GM12864 (cell line): ENCODE measurements around the gene GRAMD1A.

Experiments used
- DNase-seq: peaks from one replicate; pipeline ENCODE4 v3.0.0-alpha.2; 2011; ENCODE audit warnings: low read depth
- H3K4me3 ChIP-seq: 2 replicates; pipeline ENCODE4 v1.5.1; 2011; ENCODE audit warnings: mild to moderate bottlenecking, low read depth, low read length, control low read depth
- TF ChIP-seq, protein P1 (sequence below): IDR thresholded peaks from 2 replicates; pipeline ENCODE4 v1.5.1; 2011; ENCODE audit warnings: low read depth, mild to moderate bottlenecking, moderate library complexity, low read length, control low read depth, inconsistent platforms; ENCODE audit errors: missing control alignments

Gene GRAMD1A

DNA sequence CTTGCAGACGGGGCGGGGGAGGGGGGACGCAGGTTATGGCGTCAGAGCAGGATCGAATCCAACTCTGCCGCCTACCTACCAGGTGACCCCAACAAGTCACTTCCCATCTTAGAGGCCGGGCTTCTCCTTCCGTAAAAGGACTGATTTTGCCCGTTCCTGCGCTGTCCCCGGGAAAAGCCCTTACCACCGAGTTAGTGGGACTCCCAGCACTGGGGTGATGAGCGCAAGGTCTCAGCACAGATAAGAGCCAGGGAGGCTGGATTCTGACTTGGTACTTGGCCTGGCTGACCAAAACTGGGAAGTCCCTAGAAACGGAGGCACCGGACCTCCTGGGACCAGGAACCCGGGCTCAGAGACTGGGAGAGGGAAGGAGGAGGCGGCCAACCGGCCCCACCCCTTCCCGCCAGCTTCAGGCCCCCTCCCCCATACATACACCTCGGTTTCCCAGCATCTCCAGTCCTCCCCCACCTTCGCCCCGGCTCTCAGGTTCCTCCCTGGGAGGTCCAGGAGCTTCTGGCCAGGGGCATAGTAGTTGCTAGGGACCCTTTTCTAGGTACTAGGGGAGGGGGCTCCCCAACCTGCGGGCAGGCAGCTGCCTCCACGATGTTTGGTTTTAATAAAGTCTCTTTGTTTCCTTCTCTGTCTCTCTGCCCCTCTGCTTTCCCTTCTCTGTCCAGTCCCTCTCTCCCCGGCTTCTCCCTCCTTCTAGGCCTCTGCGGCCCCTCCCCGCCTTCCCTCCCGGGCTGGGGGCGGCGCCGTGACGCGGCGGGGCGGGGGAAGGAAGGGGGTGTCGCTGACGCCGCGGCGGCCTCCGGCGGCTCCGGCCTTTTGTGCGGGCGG, at the start of gene GRAMD1A:
Gene GRAMD1A, plus strand, starts transcription at position 826 of the 840 bp plus-strand sequence. CDS start 156 bp downstream, outside the sequence.
- TF ChIP-seq, protein P1, sequence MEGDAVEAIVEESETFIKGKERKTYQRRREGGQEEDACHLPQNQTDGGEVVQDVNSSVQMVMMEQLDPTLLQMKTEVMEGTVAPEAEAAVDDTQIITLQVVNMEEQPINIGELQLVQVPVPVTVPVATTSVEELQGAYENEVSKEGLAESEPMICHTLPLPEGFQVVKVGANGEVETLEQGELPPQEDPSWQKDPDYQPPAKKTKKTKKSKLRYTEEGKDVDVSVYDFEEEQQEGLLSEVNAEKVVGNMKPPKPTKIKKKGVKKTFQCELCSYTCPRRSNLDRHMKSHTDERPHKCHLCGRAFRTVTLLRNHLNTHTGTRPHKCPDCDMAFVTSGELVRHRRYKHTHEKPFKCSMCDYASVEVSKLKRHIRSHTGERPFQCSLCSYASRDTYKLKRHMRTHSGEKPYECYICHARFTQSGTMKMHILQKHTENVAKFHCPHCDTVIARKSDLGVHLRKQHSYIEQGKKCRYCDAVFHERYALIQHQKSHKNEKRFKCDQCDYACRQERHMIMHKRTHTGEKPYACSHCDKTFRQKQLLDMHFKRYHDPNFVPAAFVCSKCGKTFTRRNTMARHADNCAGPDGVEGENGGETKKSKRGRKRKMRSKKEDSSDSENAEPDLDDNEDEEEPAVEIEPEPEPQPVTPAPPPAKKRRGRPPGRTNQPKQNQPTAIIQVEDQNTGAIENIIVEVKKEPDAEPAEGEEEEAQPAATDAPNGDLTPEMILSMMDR: no peak
- H3K4me3 ChIP-seq: peak within 1 kb of the TSS; percentile 66
- no peak for DNase-seq

DNA sequence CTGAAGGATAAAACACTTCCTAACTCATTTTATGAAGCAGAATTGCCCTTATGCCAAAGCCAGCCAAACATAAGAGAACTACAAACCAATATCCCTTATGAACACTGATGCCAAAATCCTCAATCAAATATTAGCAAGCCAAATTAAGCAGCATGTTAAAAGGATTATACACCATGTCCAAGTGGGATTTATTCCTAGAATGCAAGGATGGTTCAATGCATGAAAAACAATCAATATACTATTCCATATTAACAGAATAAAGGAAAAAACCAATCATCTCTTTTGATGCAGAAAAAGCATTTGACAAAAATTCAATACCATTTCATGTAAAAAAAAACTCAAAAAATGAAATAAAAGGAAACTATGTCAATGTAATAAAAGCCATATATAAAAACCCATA, 47.0 kb upstream of the GRAMD1A start:
- TF ChIP-seq, protein P1: no peak
- no peak for DNase-seq
- no peak overlapping the region for H3K4me3 ChIP-seq

DNA sequence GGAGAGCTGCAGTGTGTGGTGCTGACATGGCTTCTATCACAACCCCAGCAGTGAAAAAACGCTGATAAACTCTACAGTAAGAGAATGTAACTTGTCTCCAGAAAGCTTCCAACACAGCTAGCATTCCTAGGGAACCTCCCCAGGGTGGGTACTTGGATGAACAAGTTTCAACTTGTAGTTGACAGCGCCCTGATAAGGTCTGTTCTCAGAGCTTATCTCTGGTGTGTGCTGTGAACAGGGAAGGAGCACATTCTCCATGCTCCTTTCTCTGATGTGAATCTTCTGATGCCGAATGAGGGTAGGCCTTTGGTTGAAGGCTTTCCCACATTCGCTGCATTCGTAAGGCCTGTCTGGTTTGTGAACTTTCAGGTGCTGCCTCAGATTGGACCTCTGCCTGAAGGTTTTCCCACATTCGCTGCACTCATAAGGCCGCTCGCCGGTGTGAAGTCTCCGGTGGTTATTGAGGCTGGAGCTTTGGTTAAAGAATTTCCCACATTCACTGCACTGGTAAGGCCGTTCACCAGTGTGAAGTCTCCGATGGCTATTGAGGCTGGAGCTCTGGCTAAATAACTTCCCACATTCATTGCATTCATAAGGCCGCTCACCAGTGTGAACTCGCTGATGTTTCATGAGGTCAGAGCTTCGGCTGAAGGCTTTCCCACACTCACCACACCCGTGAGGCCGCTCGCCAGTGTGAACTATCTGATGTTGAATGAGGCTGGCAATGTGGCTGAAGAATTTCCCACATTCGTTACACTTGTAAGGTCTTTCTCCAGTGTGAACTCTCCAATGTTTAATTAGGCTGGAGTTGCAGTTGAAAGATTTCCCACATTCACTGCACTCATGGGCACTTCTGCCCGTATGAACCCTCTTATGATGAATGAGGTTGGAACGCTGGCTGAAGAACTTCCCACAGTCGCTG, 42.0 kb upstream of the GRAMD1A start:
- no peak overlapping the region for H3K4me3 ChIP-seq
- DNase-seq: no peak
- TF ChIP-seq, protein P1: no peak

DNA sequence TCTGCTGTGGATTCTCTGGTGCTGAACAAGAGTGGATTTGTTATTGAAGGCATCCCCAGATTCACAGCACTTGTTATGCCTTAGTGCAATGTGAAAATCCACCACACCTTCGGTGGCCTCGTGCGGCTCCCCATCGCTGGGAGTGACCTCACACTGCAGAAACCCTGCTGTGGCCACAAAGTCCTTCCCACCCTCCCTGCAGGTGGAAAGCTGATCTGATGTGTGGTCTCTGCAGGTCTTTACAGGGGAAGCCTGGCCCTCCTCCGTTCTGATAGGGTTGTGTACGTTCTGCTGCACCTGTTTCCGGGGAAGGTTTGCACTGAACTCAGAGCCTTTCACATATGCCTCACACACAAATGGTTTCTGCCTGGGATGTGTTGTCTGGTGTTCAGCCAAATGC, 41.1 kb upstream of the GRAMD1A start:
- no peak for DNase-seq
- TF ChIP-seq, protein P1: no peak
- H3K4me3 ChIP-seq: no peak overlapping the region

DNA sequence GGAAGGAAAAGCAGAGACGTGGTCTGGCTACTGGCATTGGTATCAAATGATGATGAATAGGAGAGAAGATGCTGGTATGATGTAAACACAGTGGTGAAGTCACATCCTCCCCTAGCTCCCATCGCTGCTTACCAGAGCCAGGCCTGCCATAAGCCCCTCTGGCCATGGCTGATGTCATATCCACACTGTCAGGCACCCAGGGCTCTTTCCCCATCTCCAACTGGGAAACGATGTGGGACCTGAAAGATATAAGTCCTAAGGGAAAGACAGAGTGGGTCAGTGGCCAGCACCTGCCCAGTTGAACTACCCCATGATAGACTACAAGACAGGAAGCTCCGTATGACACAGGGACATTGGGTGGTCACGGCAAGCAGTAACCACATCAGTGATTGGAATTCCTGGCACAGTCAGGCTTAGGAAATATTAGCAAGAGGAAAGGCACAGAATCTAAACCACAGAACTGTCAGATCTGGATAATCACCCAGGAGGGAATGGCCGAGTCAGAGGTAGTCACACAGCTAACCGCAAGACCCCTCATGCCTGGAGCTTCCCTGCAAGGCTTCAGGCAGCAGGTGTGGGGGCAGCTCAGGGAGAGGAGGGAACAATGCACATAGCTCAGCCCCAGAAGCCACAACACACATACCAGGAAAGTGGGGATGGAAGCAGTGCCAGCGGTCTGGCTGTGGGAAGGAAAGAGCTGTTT, 39.9 kb upstream of the GRAMD1A start:
- no peak overlapping the region for H3K4me3 ChIP-seq
- TF ChIP-seq, protein P1: no peak
- no peak for DNase-seq

DNA sequence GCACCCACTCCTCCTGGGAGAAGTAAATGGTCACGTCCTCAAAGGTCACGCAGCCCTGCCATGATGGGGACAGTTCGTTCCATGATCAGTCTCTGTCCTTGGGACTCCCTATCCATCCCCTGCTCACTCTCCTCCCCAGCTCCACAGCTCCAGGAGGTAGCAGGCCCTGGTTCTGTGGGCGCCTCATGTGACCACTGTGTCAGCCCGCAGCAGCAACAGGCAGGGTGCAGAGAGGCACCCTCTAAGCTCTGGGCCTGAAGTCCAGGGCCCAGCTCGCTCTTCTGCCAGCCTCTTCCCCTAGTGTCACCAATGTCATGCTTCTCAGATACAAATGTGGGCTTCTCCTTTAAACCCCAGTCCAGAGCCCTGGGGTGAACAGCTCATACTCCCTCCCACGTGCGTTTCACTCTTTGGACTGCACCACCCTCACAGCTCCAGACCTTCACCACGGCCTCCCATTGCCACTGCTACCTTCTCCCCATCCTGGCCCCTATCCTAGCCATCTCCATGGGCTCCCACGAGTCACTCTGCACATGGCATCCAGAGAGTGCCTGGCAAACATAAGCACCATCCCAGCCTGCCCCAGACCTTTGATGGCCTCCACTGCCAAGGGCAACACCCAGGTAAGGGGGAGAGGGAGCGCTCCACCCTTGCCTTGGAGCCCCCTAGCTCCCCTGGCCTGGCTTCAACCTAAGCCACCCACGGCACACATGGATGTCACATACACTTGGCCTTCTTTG, 39.0 kb upstream of the GRAMD1A start:
- no peak overlapping the region for H3K4me3 ChIP-seq
- TF ChIP-seq, protein P1: no peak
- DNase-seq: no peak
